Esophagus squamous epithelium (tissue), 4 donors: ENCODE data around the gene TRAPPC2.

Experiments
- POLR2A ChIP-seq, 4 donors: fragments of 450-650 bp; IDR thresholded peaks; one replicate each; pipeline ENCODE4 v1.6.1; 2017; ENCODE audit warnings: antibody characterized with exemption in 4 of 4, mild to moderate bottlenecking in 4 of 4, moderate library complexity in 3 of 4
- TF ChIP-seq, protein P1 (sequence below), 6 experiments: fragments of 450-650 bp in 4 of 6; fragments of 200-600 bp in 2 of 6; sonication (generic) in 2 of 6; IDR thresholded peaks; one replicate each; pipeline ENCODE4 v1.5.1; 2016 to 2019; ENCODE audit warnings: antibody characterized with exemption in 6 of 6, mild to moderate bottlenecking in 4 of 6, moderate library complexity in 4 of 6

DNA sequence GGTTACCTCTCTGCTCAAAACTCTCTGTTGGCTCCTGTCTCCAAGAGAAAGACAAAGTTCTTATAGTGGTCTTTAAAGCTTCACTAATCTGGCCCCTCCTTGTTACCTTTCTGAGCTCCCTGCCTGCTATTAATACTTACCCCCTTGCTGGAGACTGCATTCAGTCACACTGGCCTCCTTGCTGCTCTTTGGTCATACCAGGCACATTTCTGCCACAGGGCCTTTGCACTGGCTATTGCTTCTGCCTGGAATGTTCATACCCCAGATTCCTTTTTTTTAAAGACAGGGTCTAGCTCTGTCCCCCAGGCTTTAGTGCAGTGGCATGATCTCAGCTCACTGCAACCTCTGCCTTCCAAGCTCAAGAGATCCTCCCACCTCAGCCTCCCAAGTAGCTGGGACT, 61.4 kb downstream of the TRAPPC2 start:
- TF ChIP-seq POLR2A (IDR thresholded peaks at IDR 0.05), result no peak
- TF ChIP-seq, protein P1, sequence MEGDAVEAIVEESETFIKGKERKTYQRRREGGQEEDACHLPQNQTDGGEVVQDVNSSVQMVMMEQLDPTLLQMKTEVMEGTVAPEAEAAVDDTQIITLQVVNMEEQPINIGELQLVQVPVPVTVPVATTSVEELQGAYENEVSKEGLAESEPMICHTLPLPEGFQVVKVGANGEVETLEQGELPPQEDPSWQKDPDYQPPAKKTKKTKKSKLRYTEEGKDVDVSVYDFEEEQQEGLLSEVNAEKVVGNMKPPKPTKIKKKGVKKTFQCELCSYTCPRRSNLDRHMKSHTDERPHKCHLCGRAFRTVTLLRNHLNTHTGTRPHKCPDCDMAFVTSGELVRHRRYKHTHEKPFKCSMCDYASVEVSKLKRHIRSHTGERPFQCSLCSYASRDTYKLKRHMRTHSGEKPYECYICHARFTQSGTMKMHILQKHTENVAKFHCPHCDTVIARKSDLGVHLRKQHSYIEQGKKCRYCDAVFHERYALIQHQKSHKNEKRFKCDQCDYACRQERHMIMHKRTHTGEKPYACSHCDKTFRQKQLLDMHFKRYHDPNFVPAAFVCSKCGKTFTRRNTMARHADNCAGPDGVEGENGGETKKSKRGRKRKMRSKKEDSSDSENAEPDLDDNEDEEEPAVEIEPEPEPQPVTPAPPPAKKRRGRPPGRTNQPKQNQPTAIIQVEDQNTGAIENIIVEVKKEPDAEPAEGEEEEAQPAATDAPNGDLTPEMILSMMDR (IDR thresholded peaks at IDR 0.05), result no peak
